Testis (tissue), 2 donors: ENCODE data around the gene MSH5.

Experiments used
- CTCF ChIP-seq, 3 experiments: fragments of 450-650 bp in 2 of 3; fragments of 200-600 bp in 1 of 3; sonication (generic) in 1 of 3; IDR thresholded peaks; one replicate each; pipeline ENCODE4 v1.5.1; 2016 to 2019; ENCODE audit warnings: antibody characterized with exemption in 3 of 3, mild to moderate bottlenecking in 2 of 3, moderate library complexity in 1 of 3
- POLR2A ChIP-seq: fragments of 450-650 bp; IDR thresholded peaks from one replicate; pipeline ENCODE4 v1.6.1; 2017; ENCODE audit warnings: antibody characterized with exemption, mild to moderate bottlenecking, moderate library complexity

- no peak for TF ChIP-seq POLR2A
- TF ChIP-seq CTCF (IDR thresholded peaks at IDR 0.05), result no peak
Observed at GRCh38 chr6:31734821-31735406, 4.9 kb upstream of the MSH5 start.
